Natural killer cell (primary cell): Measurements from ENCODE around the gene GARNL3. TPM values are rescaled to one million over a fixed set of nuclear protein-coding genes. Genes with fewer than 3 reads are reported as not detected.
A peak's percentile ranks its signal among the peaks of the same experiment; 100 is the strongest.

Experiments
- ATAC-seq, 3 donors: fragments of 150-1000 bp in 2 of 3; fragments of 200-7000 bp in 1 of 3; cut with Tn5 transposase; 1 replicate in 1 of 3; 2 replicates in 2 of 3; pipeline ENCODE4 v1.10.0; 2021; ENCODE audit warnings: mild to moderate bottlenecking in 2 of 3, moderate library complexity in 2 of 3
- DNase-seq, 2 donors: peaks; one replicate each; pipeline versions ENCODE4 v3.0.0 to v3.0.0-alpha.2; 2013 to 2021; ENCODE audit warnings: mixed read lengths in 1 of 2
- H3K27ac ChIP-seq: one replicate; pipeline ENCODE4 v1.5.1; 2013; ENCODE audit warnings: mild to moderate bottlenecking, low read length
- H3K27me3 ChIP-seq: one replicate; pipeline ENCODE4 v1.6.1; 2013; ENCODE audit warnings: low read length; ENCODE audit not compliant: control insufficient read depth, insufficient read depth
- H3K36me3 ChIP-seq: one replicate; pipeline ENCODE4 v1.6.1; 2013; ENCODE audit warnings: low read length; ENCODE audit not compliant: control insufficient read depth, insufficient read depth
- H3K4me1 ChIP-seq: one replicate; pipeline ENCODE4 v1.6.1; 2013; ENCODE audit warnings: low read length; ENCODE audit not compliant: control insufficient read depth, insufficient read depth
- H3K4me3 ChIP-seq: one replicate; pipeline ENCODE4 v1.5.1; 2013; ENCODE audit warnings: low read length
- H3K9me3 ChIP-seq: one replicate; pipeline ENCODE4 v1.6.1; 2013; ENCODE audit warnings: low read length; ENCODE audit not compliant: control insufficient read depth, insufficient read depth
- H3K27ac Mint-ChIP-seq, 2 donors: one replicate each; pipeline ENCODE4 v1.8.0; 2022; ENCODE audit warnings: mild to moderate bottlenecking in 2 of 2, mixed read lengths in 2 of 2, moderate library complexity in 1 of 2
- H3K27me3 Mint-ChIP-seq, 2 donors: one replicate each; pipeline ENCODE4 v1.8.0; 2022; ENCODE audit warnings: low read depth in 2 of 2, mixed read lengths in 2 of 2
- H3K36me3 Mint-ChIP-seq: one replicate; pipeline ENCODE4 v1.8.0; 2022; ENCODE audit warnings: mixed read lengths
- H3K4me1 Mint-ChIP-seq, 2 donors: one replicate each; pipeline ENCODE4 v1.8.0; 2022; ENCODE audit warnings: mixed read lengths in 2 of 2
- H3K4me3 Mint-ChIP-seq: one replicate; pipeline ENCODE4 v1.8.0; 2022; ENCODE audit warnings: mild to moderate bottlenecking, moderate library complexity, mixed read lengths
- H3K9me3 Mint-ChIP-seq, 2 donors: one replicate each; pipeline ENCODE4 v1.8.0; 2022; ENCODE audit warnings: mixed read lengths in 2 of 2
- CTCF ChIP-seq: fragments of 200-600 bp; IDR thresholded peaks from one replicate; pipeline ENCODE4 v1.8.0; 2022; ENCODE audit warnings: antibody characterized with exemption
- WGBS: methylation state at CpG from one replicate; pipeline ENCODE4 v1.1.7; 2013; ENCODE audit warnings: missing lambda C conversion rate; ENCODE audit not compliant: insufficient coverage; 5-methylcytosine and 5-hydroxymethylcytosine counted together
- intact Hi-C: fragments of 100-400 bp; cut with micrococcal nuclease; formaldehyde crosslinking; loops from one replicate; pipeline ENCODE4 v1.14.2; 2022
- total RNA-seq, 4 donors: library from RNA; stranded (reverse); fragments of 120-200 nt in 1 of 4; gene quantifications; one replicate each; pipeline versions ENCODE4 v1.2.3 to v1.2.4, GENCODE V29; 2013 to 2022

Gene GARNL3
- total RNA-seq, 3 donors from 2014 or later (not counting 1 experiment from before 2014, with no cell fraction given) = 3.8 to 6.0 (median 6.0) TPM

GRCh38 chr9:127308652-127309434, 44.3 kb downstream of the GARNL3 start:
- no peak for DNase-seq
- no peaks in the 10 kb centered on the region for H3K36me3 Mint-ChIP-seq

DNA sequence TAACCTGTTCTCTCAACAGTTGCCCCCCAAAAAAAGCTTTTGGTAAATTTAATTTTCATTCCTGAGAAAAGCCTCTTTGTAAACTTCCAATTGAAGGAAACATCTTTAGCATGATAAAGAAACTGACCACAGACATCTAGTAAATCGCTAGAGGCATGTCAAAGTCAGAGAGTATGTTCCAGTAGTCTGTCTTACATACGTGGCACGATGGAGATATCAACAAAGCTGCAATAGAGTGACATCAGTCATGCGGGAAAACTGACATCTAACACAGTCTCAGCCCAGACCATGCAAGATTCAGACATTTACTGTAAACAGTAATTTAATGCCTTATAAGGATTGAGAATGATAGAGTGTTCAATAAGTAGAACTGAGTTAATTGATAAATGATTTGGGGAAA, 45.1 kb downstream of the GARNL3 start:
- no peaks in the 10 kb centered on the region for H3K27me3 ChIP-seq

More at GRCh38 chr9:127308652-127309434, 44.3 kb downstream of the GARNL3 start:
- no peak for TF ChIP-seq CTCF
- H3K4me3 ChIP-seq = no peak overlapping the region
- peaks cover 0 to 5% of the 10 kb centered on the region in 2 donors for H3K4me1 Mint-ChIP-seq
- H3K27ac ChIP-seq = no peak overlapping the region
- H3K9me3 Mint-ChIP-seq = no peaks in the 10 kb centered on the region
- no peak overlapping the region for H3K4me3 Mint-ChIP-seq
- no peaks in the 10 kb centered on the region for H3K9me3 ChIP-seq
- H3K27ac Mint-ChIP-seq = no peak overlapping the region
- peaks cover 6 to 11% of the 10 kb centered on the region in 2 donors for H3K27me3 Mint-ChIP-seq
- intact Hi-C loops = no loop called here
- no peaks in the 10 kb centered on the region for H3K4me1 ChIP-seq
- no peaks in the 10 kb centered on the region for H3K36me3 ChIP-seq
- ATAC-seq = no peak
- whole genome bisulfite sequencing = 94% methylated on average over 2 of the region's 3 CpGs
- H3K27me3 ChIP-seq = no peaks in the 10 kb centered on the region

GRCh38 chr9:127311239-127311741, 46.7 kb downstream of the GARNL3 start:
- intact Hi-C loops = no loop called here
- H3K9me3 ChIP-seq = no peaks in the 10 kb centered on the region
- Mint-ChIP-seq H3K27me3 (peaks cover 6 to 19% of the 10 kb centered on the region in 2 donors), H3K4me3 (no peak overlapping the region), H3K36me3 (no peaks in the 10 kb centered on the region), H3K9me3 (no peaks in the 10 kb centered on the region), H3K27ac (no peak overlapping the region), H3K4me1 (no peaks in the 10 kb centered on the region)
- ATAC-seq (no peak), DNase-seq (peak in 1 of 2 donors; percentile 58)
- H3K4me1 ChIP-seq = no peaks in the 10 kb centered on the region
- no peaks in the 10 kb centered on the region for H3K27me3 ChIP-seq
- no peak overlapping the region for H3K27ac ChIP-seq
- TF ChIP-seq CTCF = no peak
- H3K36me3 ChIP-seq = no peaks in the 10 kb centered on the region
- no peak overlapping the region for H3K4me3 ChIP-seq
- 76% methylated on average over 5 of the region's 5 CpGs for WGBS

More for the DNA sequence above, 45.1 kb downstream of the GARNL3 start:
- Mint-ChIP-seq H3K9me3 (no peaks in the 10 kb centered on the region), H3K36me3 (no peaks in the 10 kb centered on the region), H3K4me3 (no peak overlapping the region), H3K27me3 (peaks cover 6 to 11% of the 10 kb centered on the region in 2 donors), H3K27ac (no peak overlapping the region), H3K4me1 (peaks cover 0 to 5% of the 10 kb centered on the region in 2 donors)
- Histone ChIP-seq H3K36me3 (no peaks in the 10 kb centered on the region), H3K27ac (no peak overlapping the region), H3K9me3 (no peaks in the 10 kb centered on the region), H3K4me3 (no peak overlapping the region), H3K4me1 (no peaks in the 10 kb centered on the region)
- TF ChIP-seq CTCF = no peak
- DNase-seq (no peak), ATAC-seq (no peak)
- intact Hi-C loops = no loop called here
- WGBS = 93% methylated on average over 3 of the region's 4 CpGs
